Fibroblast of pulmonary artery (primary cell): ENCODE measurements around the gene ITGA5.

Experiments
- DNase-seq: peaks from one replicate; pipeline ENCODE4 v3.0.0-alpha.2; 2010; ENCODE audit warnings: low read depth
- H3K4me3 ChIP-seq: replicated peaks from 2 replicates; pipeline ENCODE4 v1.5.1; 2011; ENCODE audit warnings: low read depth, mild to moderate bottlenecking, control low read depth, low read length, moderate library complexity
- CTCF ChIP-seq: IDR thresholded peaks from 2 replicates; pipeline ENCODE4 v1.5.1; 2011; ENCODE audit warnings: mild to moderate bottlenecking, control low read depth, low read length, inconsistent platforms; ENCODE audit errors: missing control alignments

Gene ITGA5

GRCh38 chr12:54385251-54385914 is 33.7 kb downstream of the ITGA5 start:
- H3K4me3 ChIP-seq = no peak overlapping the region
- no peak for DNase-seq
- no peak for TF ChIP-seq CTCF

- DNase-seq = no peak
Observed at GRCh38 chr12:54384591-54385041, 34.5 kb downstream of the ITGA5 start, which contains the start of gene ZNF385A. Gene ZNF385A, minus strand, starts transcription at chr12:54384733. Its CDS starts 219 bp downstream, at chr12:54384514.

GRCh38 chr12:54383041-54383609 is 35.9 kb downstream of the ITGA5 start:
- TF ChIP-seq CTCF = no peak
- DNase-seq = peak; percentile 72
- H3K4me3 ChIP-seq = no peak overlapping the region

More at GRCh38 chr12:54384591-54385041, 34.5 kb downstream of the ITGA5 start, which contains the start of gene ZNF385A:
- H3K4me3 ChIP-seq = no peak within 1 kb of the TSS
- no peak for TF ChIP-seq CTCF

DNA sequence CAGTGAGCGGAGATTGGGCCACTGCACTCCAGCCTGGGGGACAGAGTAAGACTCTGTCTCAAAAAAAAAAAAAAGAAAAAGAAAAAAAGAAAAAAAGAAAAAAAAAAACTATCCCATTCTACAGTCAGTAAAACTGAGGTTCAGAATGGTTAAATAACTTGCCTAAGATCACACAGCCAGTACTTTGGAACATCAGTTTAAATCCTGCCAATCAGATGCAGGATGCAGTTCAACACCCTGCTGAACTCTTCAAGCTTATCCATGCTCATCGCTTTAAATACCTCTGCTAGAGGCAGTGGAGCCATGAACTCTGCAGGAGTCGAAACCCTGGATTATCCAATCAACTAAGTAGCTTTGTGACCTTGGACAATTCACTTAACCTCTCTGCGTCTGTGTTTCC is 37.9 kb downstream of the ITGA5 start:
- no peak for DNase-seq
- H3K4me3 ChIP-seq = no peak overlapping the region
- TF ChIP-seq CTCF = no peak

GRCh38 chr12:54379398-54380201 is 39.5 kb downstream of the ITGA5 start:
- peak; percentile 87 for DNase-seq
- peak overlapping the region; percentile 59 for H3K4me3 ChIP-seq
- TF ChIP-seq CTCF = no peak

DNA sequence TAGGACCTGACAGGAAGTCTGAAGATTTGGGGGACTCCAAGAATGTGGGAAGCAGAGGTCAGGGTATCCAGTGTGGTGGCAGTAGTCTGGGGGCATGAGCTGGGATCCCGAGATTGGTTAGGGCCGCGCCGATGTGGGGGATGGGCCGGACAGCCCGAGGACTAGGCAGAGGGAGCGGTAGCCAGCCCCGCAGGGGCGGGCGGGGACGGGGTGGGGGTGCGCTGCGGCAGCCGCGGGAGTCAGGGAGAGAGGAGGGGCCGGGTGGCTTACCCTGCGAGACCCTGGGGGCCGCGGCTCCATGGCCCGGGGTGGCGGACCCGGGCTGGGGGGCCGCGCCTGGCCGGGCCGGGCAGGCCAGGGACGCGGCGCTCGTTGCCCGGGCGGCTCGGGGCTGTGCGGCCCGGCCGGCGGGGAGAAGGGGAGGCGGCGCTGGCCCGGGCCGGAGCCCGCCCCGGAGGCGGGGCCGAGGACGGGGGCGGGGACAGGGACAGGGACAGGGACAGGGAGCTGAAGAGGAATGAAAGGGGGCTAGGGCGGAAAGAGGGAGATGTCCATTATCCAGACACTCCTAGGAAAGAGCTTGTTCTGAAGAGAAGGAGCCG is 40.2 kb downstream of the ITGA5 start:
- peak overlapping the region; percentile 59 for H3K4me3 ChIP-seq
- DNase-seq = peak; percentile 34
- TF ChIP-seq CTCF = no peak
